Pons (tissue), 1 donor: ENCODE measurements around the gene FER1L5.

ENCODE experiments used
- DNase-seq: peaks from one replicate; pipeline ENCODE4 v3.0.0-alpha.2; 2016; ENCODE audit warnings: low spot score

FER1L5 gene

DNA sequence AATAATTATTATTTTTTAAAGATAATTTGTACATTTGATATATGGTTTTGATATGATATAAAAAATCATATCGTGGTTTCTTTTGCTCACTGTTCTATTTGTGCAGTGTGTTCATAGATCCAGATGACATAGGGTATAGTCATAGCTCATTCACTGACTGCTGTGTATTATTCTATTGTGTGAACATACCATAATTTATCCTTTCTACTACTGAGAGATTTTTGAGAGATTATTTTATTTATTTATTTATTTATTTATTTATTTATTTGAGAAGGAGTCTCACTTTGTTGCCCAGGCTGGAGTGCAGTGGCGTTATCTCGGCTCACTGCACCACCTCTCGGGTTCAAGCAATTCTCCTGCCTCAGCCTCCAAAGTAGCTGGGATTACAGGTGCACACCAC lies 39.0 kb downstream of the FER1L5 start:
- no peak for DNase-seq

DNA sequence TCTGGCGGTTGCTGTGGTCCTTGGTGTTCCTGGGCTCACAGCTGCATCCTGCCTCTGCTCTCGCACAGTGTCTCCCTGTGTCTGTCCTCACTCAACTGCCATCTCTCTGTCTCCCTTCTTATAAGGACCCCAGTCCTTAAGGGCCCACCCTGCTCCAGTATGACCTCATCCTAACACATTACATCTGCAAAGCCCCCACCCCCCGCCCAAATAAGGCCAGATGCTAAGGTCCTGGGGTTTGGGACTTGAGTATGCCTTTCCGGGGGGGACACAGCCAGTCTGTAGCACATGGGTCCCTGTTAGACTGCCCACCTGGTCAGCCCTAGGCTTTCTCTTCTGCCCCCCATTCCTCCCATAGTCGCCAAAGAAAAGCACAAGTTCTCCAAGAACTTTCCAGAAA lies 40.7 kb downstream of the FER1L5 start:
- no peak for DNase-seq

DNA sequence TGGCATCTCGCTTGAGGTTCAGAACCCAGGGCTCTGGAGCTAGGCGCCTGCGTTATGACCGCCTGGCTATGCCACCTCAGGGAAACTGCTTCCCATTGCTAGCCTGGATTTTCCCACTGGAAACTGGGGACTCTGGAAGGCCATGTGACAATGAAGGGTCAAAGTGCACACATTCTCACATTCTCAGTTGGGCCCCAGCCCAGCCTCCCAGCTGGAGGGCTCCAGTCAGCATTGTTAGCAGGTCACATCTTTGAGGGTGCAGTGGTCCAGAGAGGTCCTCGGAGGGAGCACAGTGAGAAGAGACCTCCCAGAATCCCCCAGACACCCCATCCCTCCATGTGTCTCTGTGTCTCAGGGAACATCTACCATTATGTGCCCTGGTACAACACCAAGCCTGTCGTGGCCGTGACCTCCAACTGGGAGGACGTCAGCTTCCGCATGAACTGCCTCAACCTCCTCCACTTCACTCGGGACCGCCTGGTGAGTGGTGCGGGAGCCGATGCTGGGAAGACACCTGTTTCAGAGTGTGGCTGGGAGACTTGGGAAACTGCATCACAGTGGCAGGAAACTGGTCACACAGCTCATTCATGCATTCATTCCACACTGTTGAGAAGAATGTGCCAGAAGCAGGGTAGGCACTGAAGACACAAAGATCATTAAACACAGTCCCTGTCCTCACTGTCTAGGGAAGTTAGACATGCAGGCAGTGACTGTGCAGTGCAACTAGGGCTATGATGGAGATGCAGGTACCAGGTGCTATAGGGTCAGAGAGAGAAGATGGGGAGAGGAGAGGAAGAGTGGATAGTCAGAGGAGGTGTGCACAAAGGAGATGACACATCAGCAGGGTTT lies 41.6 kb downstream of the FER1L5 start:
- DNase-seq = no peak

- no peak for DNase-seq
Observed at GRCh38 chr2:96684883-96685576, 42.5 kb downstream of the FER1L5 start.

DNA sequence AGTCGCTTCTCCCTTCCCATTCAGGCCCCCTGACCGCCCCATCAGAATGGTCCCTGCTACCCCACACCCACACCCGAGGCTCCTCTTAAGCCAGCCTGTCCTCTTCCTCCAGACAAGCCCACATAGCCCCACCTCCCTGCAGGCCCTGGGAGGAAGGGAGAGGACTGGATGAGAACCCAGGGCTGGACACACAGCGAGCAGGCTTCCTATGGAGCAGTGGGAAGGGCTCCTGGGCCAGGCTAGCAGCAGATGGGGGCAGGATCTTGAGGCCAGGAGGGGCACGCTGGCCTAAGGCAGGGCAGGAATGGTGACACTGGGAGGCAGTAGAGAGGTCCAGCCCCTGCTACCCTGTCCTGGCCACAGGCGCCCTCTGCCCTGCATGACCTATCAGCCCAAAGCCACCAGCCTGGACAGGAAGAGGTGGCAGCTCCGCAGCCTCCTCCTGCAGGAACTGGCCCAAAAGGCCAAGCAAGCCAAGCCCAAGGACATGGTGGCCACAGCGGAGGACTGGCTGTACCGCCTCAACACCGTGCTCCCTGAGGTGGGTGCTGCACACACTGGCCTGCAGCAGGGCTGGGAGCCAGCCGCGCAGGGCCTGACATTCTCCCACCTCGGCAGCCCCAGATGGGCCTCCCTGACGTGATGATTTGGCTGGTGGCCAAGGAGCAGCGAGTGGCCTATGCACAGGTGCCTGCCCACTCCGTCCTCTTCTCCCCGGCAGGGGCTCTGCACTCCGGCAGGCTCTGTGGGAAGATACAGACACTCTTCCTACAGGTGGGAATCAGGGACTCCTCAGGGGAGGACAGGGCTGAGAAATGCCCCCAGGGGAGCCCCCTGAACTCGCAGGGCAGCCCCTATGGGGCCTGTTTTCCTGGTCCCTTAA lies 43.3 kb downstream of the FER1L5 start:
- no peak for DNase-seq

GRCh38 chr2:96687266-96687665 lies 44.7 kb downstream of the FER1L5 start:
- DNase-seq = no peak

- DNase-seq = no peak
Observed at GRCh38 chr2:96687711-96688640, 45.4 kb downstream of the FER1L5 start.

DNA sequence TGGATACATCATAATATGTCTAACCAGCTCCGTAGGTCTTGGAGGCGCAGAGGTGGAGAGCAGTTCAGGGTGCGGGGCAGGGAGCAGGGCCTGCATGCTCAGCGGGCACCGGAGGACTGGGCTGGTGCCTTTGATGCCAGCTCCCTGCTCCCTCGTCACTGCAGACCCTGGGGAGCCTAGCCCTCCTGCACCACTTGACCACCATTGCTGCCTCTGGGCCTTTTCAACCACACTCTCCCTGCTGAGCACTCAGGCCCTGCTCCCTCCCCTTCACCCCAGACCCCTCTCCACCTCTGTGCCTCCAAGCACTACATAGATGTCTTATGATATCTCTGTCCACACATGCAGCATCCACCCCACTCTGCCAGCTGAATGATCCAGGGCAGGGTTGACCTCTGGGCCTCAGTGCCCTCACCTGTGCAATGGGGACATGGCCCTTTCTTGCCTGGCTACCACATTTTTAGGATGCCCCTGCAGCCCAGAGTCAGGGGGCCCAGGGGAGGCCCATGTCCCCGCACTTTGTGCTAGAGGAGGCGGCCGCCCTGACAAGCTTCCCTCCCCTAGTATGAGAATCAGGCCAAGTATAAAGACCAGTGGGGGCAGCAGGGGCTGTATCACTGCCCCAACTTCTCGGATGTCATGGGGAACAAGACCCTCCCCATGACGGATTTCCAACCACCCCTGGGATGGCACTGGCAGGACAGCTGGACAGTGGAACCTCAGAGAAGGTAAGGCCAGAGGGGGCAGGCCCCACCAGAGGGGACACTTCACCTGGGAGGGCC lies 46.3 kb downstream of the FER1L5 start:
- DNase-seq = no peak

GRCh38 chr2:96689431-96689991 lies 46.9 kb downstream of the FER1L5 start:
- DNase-seq = no peak

GRCh38 chr2:96690306-96691021 lies 47.9 kb downstream of the FER1L5 start:
- no peak for DNase-seq

GRCh38 chr2:96691022-96691612 lies 48.6 kb downstream of the FER1L5 start:
- no peak for DNase-seq

GRCh38 chr2:96692094-96692971 lies 49.8 kb downstream of the FER1L5 start:
- no peak for DNase-seq

GRCh38 chr2:96693286-96694200 lies 51.0 kb downstream of the FER1L5 start:
- DNase-seq = no peak

DNA sequence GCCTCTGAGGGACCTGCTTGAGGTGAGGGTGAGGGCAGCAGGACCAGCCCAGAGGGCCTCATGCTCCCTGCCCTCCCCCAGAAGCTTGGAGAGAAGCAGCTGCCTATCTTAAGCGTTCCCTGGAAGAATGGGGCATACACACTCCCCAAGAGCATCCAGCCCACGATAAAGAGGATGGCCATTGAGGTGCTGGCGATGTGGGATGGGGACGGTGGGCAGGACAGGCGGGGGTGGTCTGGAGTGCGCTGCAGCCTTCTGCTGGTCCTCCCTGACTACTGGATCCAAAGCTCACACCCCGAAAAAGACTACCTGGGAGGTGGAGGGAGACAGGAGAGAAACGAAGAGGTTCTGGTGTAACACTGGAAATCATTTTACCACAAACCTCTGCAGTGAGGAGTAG lies 51.7 kb downstream of the FER1L5 start:
- DNase-seq = no peak

DNA sequence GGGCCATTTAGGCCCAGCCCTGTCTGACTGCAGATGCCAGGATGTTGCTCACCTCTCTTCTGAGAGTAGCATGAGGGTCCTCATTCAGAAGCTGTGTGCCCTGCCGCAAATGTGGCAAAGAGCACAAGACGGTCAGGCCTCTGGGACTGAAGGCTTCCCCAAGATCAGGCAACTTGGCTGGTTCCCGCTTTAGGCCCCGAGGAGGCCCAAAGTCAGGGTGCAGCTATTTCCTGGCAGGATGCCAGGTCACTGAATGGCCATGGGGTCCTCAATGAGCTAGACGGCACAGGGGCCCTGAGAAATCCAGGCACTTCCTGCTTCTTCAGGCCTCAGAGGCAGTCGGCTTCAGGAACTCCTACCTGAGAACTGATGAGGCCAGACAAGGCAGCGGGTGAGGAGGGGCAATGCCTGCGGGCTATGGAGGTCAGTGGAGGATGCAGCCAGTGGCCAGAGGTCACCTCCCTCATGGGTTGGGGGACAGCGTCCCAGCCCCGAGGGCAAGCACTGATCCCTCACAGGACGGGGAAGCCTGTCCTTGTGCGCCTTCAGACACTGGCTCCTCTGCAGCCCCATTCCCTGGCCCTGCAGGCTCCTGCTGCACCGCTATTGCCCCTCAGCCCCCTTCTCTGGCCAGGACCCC lies 52.4 kb downstream of the FER1L5 start:
- DNase-seq = no peak

- no peak for DNase-seq
Observed at GRCh38 chr2:96695602-96696001, 53.0 kb downstream of the FER1L5 start.

GRCh38 chr2:96697476-96697875 lies 54.9 kb downstream of the FER1L5 start:
- no peak for DNase-seq
